CD4-positive, CD25-positive, alpha-beta regulatory T cell (primary cell): ENCODE results near the gene TBKBP1. TPM values are rescaled to one million over a fixed set of nuclear protein-coding genes. Genes with fewer than 3 reads are reported as not detected.

Experiments
- ATAC-seq, 2 donors: fragments of 150-1000 bp; cut with Tn5 transposase; one replicate each; pipeline ENCODE4 v1.10.0; 2021; ENCODE audit warnings: low read depth in 2 of 2, moderate number of reproducible peaks in 2 of 2, moderate library complexity in 1 of 2
- DNase-seq, 3 donors: peaks; one replicate each; pipeline versions ENCODE4 v3.0.0 to v3.0.0-alpha.2; 2012 to 2022; ENCODE audit warnings: mixed read lengths in 1 of 3
- H3K27ac ChIP-seq: one replicate; pipeline ENCODE4 v1.7.0; 2013; ENCODE audit warnings: mild to moderate bottlenecking, low read length; ENCODE audit not compliant: insufficient read depth, poor library complexity, severe bottlenecking
- H3K27me3 ChIP-seq: one replicate; pipeline ENCODE4 v1.7.0; 2013; ENCODE audit warnings: low read length; ENCODE audit not compliant: control insufficient read depth, insufficient read depth
- H3K36me3 ChIP-seq: one replicate; pipeline ENCODE4 v1.7.0; 2013; ENCODE audit warnings: mild to moderate bottlenecking, low read length, moderate library complexity; ENCODE audit not compliant: control insufficient read depth, insufficient read depth
- H3K4me1 ChIP-seq: 2 replicates; pipeline ENCODE4 v1.7.0; 2013; ENCODE audit warnings: mild to moderate bottlenecking, low read length; ENCODE audit not compliant: insufficient read depth, control insufficient read depth, poor library complexity, severe bottlenecking
- H3K4me3 ChIP-seq: one replicate; pipeline ENCODE4 v1.7.0; 2013; ENCODE audit warnings: low read depth, mild to moderate bottlenecking, low read length, moderate library complexity
- H3K9me3 ChIP-seq, 2 experiments: 1 replicate in 1 of 2; 2 replicates in 1 of 2; pipeline ENCODE4 v1.7.0; 2013; ENCODE audit warnings: low read length in 2 of 2, mild to moderate bottlenecking in 1 of 2, moderate library complexity in 1 of 2; ENCODE audit not compliant: control insufficient read depth in 2 of 2
- H3K27ac Mint-ChIP-seq, 3 donors: one replicate each; pipeline ENCODE4 v1.8.0; 2020 to 2022; ENCODE audit warnings: mild to moderate bottlenecking in 3 of 3, mixed read lengths in 3 of 3, moderate library complexity in 2 of 3
- H3K27me3 Mint-ChIP-seq: one replicate; pipeline ENCODE4 v1.8.0; 2022; ENCODE audit warnings: mild to moderate bottlenecking, mixed read lengths
- H3K36me3 Mint-ChIP-seq: one replicate; pipeline ENCODE4 v1.8.0; 2020; ENCODE audit warnings: mixed read lengths
- H3K4me1 Mint-ChIP-seq, 4 donors: one replicate each; pipeline ENCODE4 v1.8.0; 2020 to 2022; ENCODE audit warnings: mixed read lengths in 4 of 4, mild to moderate bottlenecking in 1 of 4
- H3K4me3 Mint-ChIP-seq, 4 donors: one replicate each; pipeline ENCODE4 v1.8.0; 2020 to 2022; ENCODE audit warnings: mild to moderate bottlenecking in 4 of 4, mixed read lengths in 4 of 4, moderate library complexity in 3 of 4
- H3K9me3 Mint-ChIP-seq, 7 donors: one replicate each; pipeline ENCODE4 v1.8.0; 2020 to 2022; ENCODE audit warnings: mixed read lengths in 7 of 7, mild to moderate bottlenecking in 3 of 7, moderate library complexity in 2 of 7
- polyA plus RNA-seq, 4 donors: library from polyadenylated mRNA; unstranded; fragments of 300-500 nt; fragmentation: Illumina TruSeq; gene quantifications; one replicate each; pipeline ENCODE4 v1.2.3, GENCODE V29; 2021
- total RNA-seq: library from RNA; stranded (reverse); gene quantifications from one replicate; pipeline ENCODE4 v1.2.3, GENCODE V29; 2022

TBKBP1 gene
- total and polyA plus RNA-seq, 5 donors from 2014 or later, result 0.11 to 6.1 (median 0.53) TPM

GRCh38 chr17:47720196-47720595 is 26.2 kb downstream of the TBKBP1 start:
- peaks cover 4 to 61% (median 46%) of the 10 kb centered on the region in 4 donors for H3K4me1 Mint-ChIP-seq
- DNase-seq, result no peak
- Histone ChIP-seq H3K36me3 (no peaks in the 10 kb centered on the region), H3K27me3 (no peaks in the 10 kb centered on the region), H3K4me1 (peaks cover 41% of the 10 kb centered on the region), H3K9me3 (no peaks in the 10 kb centered on the region), H3K4me3 (no peak overlapping the region), H3K27ac (no peak overlapping the region)
- ATAC-seq, result no peak
- peak overlapping the region in 2 of 4 donors; percentile 15 to 56 for H3K4me3 Mint-ChIP-seq
- H3K27me3 Mint-ChIP-seq, result peaks cover 28% of the 10 kb centered on the region
- no peaks in the 10 kb centered on the region for H3K36me3 Mint-ChIP-seq
- no peaks in the 10 kb centered on the region for H3K9me3 Mint-ChIP-seq
- H3K27ac Mint-ChIP-seq, result peak overlapping the region in 2 of 3 donors; percentile 50 to 60

- Histone ChIP-seq H3K36me3 (no peaks in the 10 kb centered on the region), H3K4me1 (peaks cover 41% of the 10 kb centered on the region), H3K27me3 (no peaks in the 10 kb centered on the region), H3K4me3 (no peak overlapping the region), H3K9me3 (no peaks in the 10 kb centered on the region), H3K27ac (no peak overlapping the region)
- Mint-ChIP-seq H3K9me3 (no peaks in the 10 kb centered on the region), H3K36me3 (no peaks in the 10 kb centered on the region), H3K27ac (peak overlapping the region in 2 of 3 donors; percentile 51 to 54), H3K27me3 (peaks cover 28% of the 10 kb centered on the region), H3K4me1 (peaks cover 4 to 54% (median 41%) of the 10 kb centered on the region in 4 donors), H3K4me3 (peak overlapping the region; percentile 10 to 56 (median 34))
- ATAC-seq (peak; percentile 69 to 71), DNase-seq (peak in 2 of 3 donors; percentile 20 to 79)
These were observed 27.0 kb downstream of the TBKBP1 start for GRCh38 chr17:47720754-47721533.

- peak overlapping the region in 2 of 4 donors; percentile 39 to 40 for H3K4me3 Mint-ChIP-seq
- peaks cover 4 to 58% (median 41%) of the 10 kb centered on the region in 4 donors for H3K4me1 Mint-ChIP-seq
- no peaks in the 10 kb centered on the region for H3K36me3 Mint-ChIP-seq
- no peaks in the 10 kb centered on the region for H3K27me3 ChIP-seq
- H3K27me3 Mint-ChIP-seq, result peaks cover 28% of the 10 kb centered on the region
- H3K27ac ChIP-seq, result no peak overlapping the region
- H3K4me3 ChIP-seq, result no peak overlapping the region
- no peaks in the 10 kb centered on the region for H3K9me3 Mint-ChIP-seq
- no peaks in the 10 kb centered on the region for H3K9me3 ChIP-seq
- DNase-seq (no peak), ATAC-seq (no peak)
- peaks cover 41% of the 10 kb centered on the region for H3K4me1 ChIP-seq
- peak overlapping the region in 2 of 3 donors; percentile 54 to 59 for H3K27ac Mint-ChIP-seq
- no peaks in the 10 kb centered on the region for H3K36me3 ChIP-seq
These were observed 27.8 kb downstream of the TBKBP1 start for GRCh38 chr17:47721725-47722124.

- Histone ChIP-seq H3K36me3 (no peaks in the 10 kb centered on the region), H3K27ac (no peak overlapping the region), H3K27me3 (no peaks in the 10 kb centered on the region), H3K4me1 (peaks cover 25% of the 10 kb centered on the region), H3K4me3 (no peak overlapping the region), H3K9me3 (no peaks in the 10 kb centered on the region)
- Mint-ChIP-seq H3K27me3 (peaks cover 25% of the 10 kb centered on the region), H3K4me1 (peaks cover 0 to 39% (median 21%) of the 10 kb centered on the region in 4 donors), H3K36me3 (no peaks in the 10 kb centered on the region), H3K4me3 (peak overlapping the region in 1 of 4 donors; percentile 30), H3K27ac (no peak overlapping the region), H3K9me3 (no peaks in the 10 kb centered on the region)
- ATAC-seq (no peak), DNase-seq (no peak)
These were observed 30.7 kb downstream of the TBKBP1 start for GRCh38 chr17:47724705-47725104.

GRCh38 chr17:47725446-47726111 is 31.6 kb downstream of the TBKBP1 start:
- Histone ChIP-seq H3K27me3 (no peaks in the 10 kb centered on the region), H3K27ac (no peak overlapping the region), H3K9me3 (no peaks in the 10 kb centered on the region), H3K36me3 (no peaks in the 10 kb centered on the region), H3K4me1 (peaks cover 18% of the 10 kb centered on the region), H3K4me3 (no peak overlapping the region)
- peaks cover 0 to 30% (median 14%) of the 10 kb centered on the region in 4 donors for H3K4me1 Mint-ChIP-seq
- H3K27me3 Mint-ChIP-seq, result peaks cover 22% of the 10 kb centered on the region
- DNase-seq (no peak), ATAC-seq (no peak)
- no peaks in the 10 kb centered on the region for H3K9me3 Mint-ChIP-seq
- no peaks in the 10 kb centered on the region for H3K36me3 Mint-ChIP-seq
- H3K4me3 Mint-ChIP-seq, result no peak overlapping the region
- H3K27ac Mint-ChIP-seq, result no peak overlapping the region

- Histone ChIP-seq H3K36me3 (no peaks in the 10 kb centered on the region), H3K27me3 (peaks cover 2% of the 10 kb centered on the region), H3K9me3 (no peaks in the 10 kb centered on the region), H3K4me1 (peaks cover 3% of the 10 kb centered on the region), H3K27ac (no peak overlapping the region), H3K4me3 (no peak overlapping the region)
- DNase-seq (peak in 1 of 3 donors; percentile 41), ATAC-seq (no peak)
- Mint-ChIP-seq H3K9me3 (no peaks in the 10 kb centered on the region), H3K27me3 (peaks cover 11% of the 10 kb centered on the region), H3K4me1 (peaks cover 0 to 20% (median 4%) of the 10 kb centered on the region in 4 donors), H3K36me3 (no peaks in the 10 kb centered on the region), H3K4me3 (no peak overlapping the region), H3K27ac (peak overlapping the region in 1 of 3 donors; percentile 62)
These were observed 33.1 kb downstream of the TBKBP1 start for GRCh38 chr17:47726796-47727703.

- Histone ChIP-seq H3K27ac (no peak overlapping the region), H3K4me1 (peaks cover 2% of the 10 kb centered on the region), H3K9me3 (no peaks in the 10 kb centered on the region), H3K4me3 (no peak overlapping the region), H3K27me3 (peaks cover 2% of the 10 kb centered on the region), H3K36me3 (no peaks in the 10 kb centered on the region)
- ATAC-seq (no peak), DNase-seq (no peak)
- no peak overlapping the region for H3K4me3 Mint-ChIP-seq
- H3K36me3 Mint-ChIP-seq, result no peaks in the 10 kb centered on the region
- H3K4me1 Mint-ChIP-seq, result peaks cover 0 to 25% (median 2%) of the 10 kb centered on the region in 4 donors
- H3K27ac Mint-ChIP-seq, result no peak overlapping the region
- H3K27me3 Mint-ChIP-seq, result peaks cover 10% of the 10 kb centered on the region
- no peaks in the 10 kb centered on the region for H3K9me3 Mint-ChIP-seq
These were observed 33.7 kb downstream of the TBKBP1 start for GRCh38 chr17:47727704-47728036.
